ENCODE measurements around the gene CTU2. TPM values are rescaled to one million over a fixed set of nuclear protein-coding genes. Genes with fewer than 3 reads are reported as not detected.

CTU2 gene
- total RNA-seq, 1 donor from 2014 or later: 20.7 TPM

- Mint-ChIP-seq H3K27ac (ENCODE audit: unreplicated experiment) (no peak overlapping the region), H3K4me3 (ENCODE audit: unreplicated experiment) (no peak overlapping the region), H3K36me3 (ENCODE audit: low read depth) (peaks cover 20% of the 10 kb centered on the region), H3K27me3 (ENCODE audit: low read depth) (no peaks in the 10 kb centered on the region), H3K4me1 (ENCODE audit: low read depth) (peaks cover 10% of the 10 kb centered on the region), H3K9me3 (ENCODE audit: low read depth) (no peaks in the 10 kb centered on the region)
- DNase-seq (ENCODE audit: low spot score): no peak
- no peak for TF ChIP-seq CTCF (IDR thresholded peaks at IDR 0.05)
These were observed 20.1 kb downstream of the CTU2 start for GRCh38 chr16:88726408-88726749.

GRCh38 chr16:88726981-88727380 is 20.7 kb downstream of the CTU2 start:
- no peaks in the 10 kb centered on the region for H3K27me3 Mint-ChIP-seq (ENCODE audit: low read depth)
- no peaks in the 10 kb centered on the region for H3K9me3 Mint-ChIP-seq (ENCODE audit: low read depth)
- H3K27ac Mint-ChIP-seq (ENCODE audit: unreplicated experiment): no peak overlapping the region
- peaks cover 12% of the 10 kb centered on the region for H3K4me1 Mint-ChIP-seq (ENCODE audit: low read depth)
- DNase-seq (ENCODE audit: low spot score): no peak
- peaks cover 21% of the 10 kb centered on the region for H3K36me3 Mint-ChIP-seq (ENCODE audit: low read depth)
- H3K4me3 Mint-ChIP-seq (ENCODE audit: unreplicated experiment): no peak overlapping the region
- no peak for TF ChIP-seq CTCF (IDR thresholded peaks at IDR 0.05)

- no peaks in the 10 kb centered on the region for H3K27me3 Mint-ChIP-seq (ENCODE audit: low read depth)
- peaks cover 12% of the 10 kb centered on the region for H3K4me1 Mint-ChIP-seq (ENCODE audit: low read depth)
- no peak for TF ChIP-seq CTCF (IDR thresholded peaks at IDR 0.05)
- no peaks in the 10 kb centered on the region for H3K9me3 Mint-ChIP-seq (ENCODE audit: low read depth)
- peaks cover 21% of the 10 kb centered on the region for H3K36me3 Mint-ChIP-seq (ENCODE audit: low read depth)
- no peak overlapping the region for H3K4me3 Mint-ChIP-seq (ENCODE audit: unreplicated experiment)
- no peak for DNase-seq (ENCODE audit: low spot score)
- H3K27ac Mint-ChIP-seq (ENCODE audit: unreplicated experiment): no peak overlapping the region
These were observed 21.6 kb downstream of the CTU2 start for GRCh38 chr16:88727871-88728270.

- Mint-ChIP-seq H3K27me3 (ENCODE audit: low read depth) (no peaks in the 10 kb centered on the region), H3K36me3 (ENCODE audit: low read depth) (peaks cover 18% of the 10 kb centered on the region), H3K27ac (ENCODE audit: unreplicated experiment) (peak overlapping the region; percentile 85), H3K9me3 (ENCODE audit: low read depth) (no peaks in the 10 kb centered on the region), H3K4me1 (ENCODE audit: low read depth) (peaks cover 12% of the 10 kb centered on the region), H3K4me3 (ENCODE audit: unreplicated experiment) (no peak overlapping the region)
- no peak for TF ChIP-seq CTCF (IDR thresholded peaks at IDR 0.05)
- DNase-seq (ENCODE audit: low spot score): no peak
These were observed 24.6 kb downstream of the CTU2 start for GRCh38 chr16:88730632-88731607.

- peaks cover 12% of the 10 kb centered on the region for H3K4me1 Mint-ChIP-seq (ENCODE audit: low read depth)
- H3K27ac Mint-ChIP-seq (ENCODE audit: unreplicated experiment): peak overlapping the region; percentile 85
- DNase-seq (ENCODE audit: low spot score): no peak
- H3K4me3 Mint-ChIP-seq (ENCODE audit: unreplicated experiment): no peak overlapping the region
- peaks cover 14% of the 10 kb centered on the region for H3K36me3 Mint-ChIP-seq (ENCODE audit: low read depth)
- H3K9me3 Mint-ChIP-seq (ENCODE audit: low read depth): no peaks in the 10 kb centered on the region
- no peak for TF ChIP-seq CTCF (IDR thresholded peaks at IDR 0.05)
- no peaks in the 10 kb centered on the region for H3K27me3 Mint-ChIP-seq (ENCODE audit: low read depth)
These were observed 25.4 kb downstream of the CTU2 start for GRCh38 chr16:88731699-88732098.
